CD4-positive, CD25-positive, alpha-beta regulatory T cell (primary cell): Measurements from ENCODE around the gene FAM210B. TPM values are rescaled to one million over a fixed set of nuclear protein-coding genes. Genes with fewer than 3 reads are reported as not detected.

Experiments
- ATAC-seq, 2 donors: fragments of 150-1000 bp; cut with Tn5 transposase; one replicate each; pipeline ENCODE4 v1.10.0; 2021; ENCODE audit warnings: low read depth in 2 of 2, moderate number of reproducible peaks in 2 of 2, moderate library complexity in 1 of 2
- DNase-seq, 3 donors: peaks; one replicate each; pipeline versions ENCODE4 v3.0.0 to v3.0.0-alpha.2; 2012 to 2022; ENCODE audit warnings: mixed read lengths in 1 of 3
- H3K27ac ChIP-seq: one replicate; pipeline ENCODE4 v1.7.0; 2013; ENCODE audit warnings: mild to moderate bottlenecking, low read length; ENCODE audit not compliant: insufficient read depth, poor library complexity, severe bottlenecking
- H3K27me3 ChIP-seq: one replicate; pipeline ENCODE4 v1.7.0; 2013; ENCODE audit warnings: low read length; ENCODE audit not compliant: control insufficient read depth, insufficient read depth
- H3K36me3 ChIP-seq: one replicate; pipeline ENCODE4 v1.7.0; 2013; ENCODE audit warnings: mild to moderate bottlenecking, low read length, moderate library complexity; ENCODE audit not compliant: control insufficient read depth, insufficient read depth
- H3K4me1 ChIP-seq: 2 replicates; pipeline ENCODE4 v1.7.0; 2013; ENCODE audit warnings: mild to moderate bottlenecking, low read length; ENCODE audit not compliant: insufficient read depth, control insufficient read depth, poor library complexity, severe bottlenecking
- H3K4me3 ChIP-seq: one replicate; pipeline ENCODE4 v1.7.0; 2013; ENCODE audit warnings: low read depth, mild to moderate bottlenecking, low read length, moderate library complexity
- H3K9me3 ChIP-seq, 2 experiments: 1 replicate in 1 of 2; 2 replicates in 1 of 2; pipeline ENCODE4 v1.7.0; 2013; ENCODE audit warnings: low read length in 2 of 2, mild to moderate bottlenecking in 1 of 2, moderate library complexity in 1 of 2; ENCODE audit not compliant: control insufficient read depth in 2 of 2
- H3K27ac Mint-ChIP-seq, 3 donors: one replicate each; pipeline ENCODE4 v1.8.0; 2020 to 2022; ENCODE audit warnings: mild to moderate bottlenecking in 3 of 3, mixed read lengths in 3 of 3, moderate library complexity in 2 of 3
- H3K27me3 Mint-ChIP-seq: one replicate; pipeline ENCODE4 v1.8.0; 2022; ENCODE audit warnings: mild to moderate bottlenecking, mixed read lengths
- H3K36me3 Mint-ChIP-seq: one replicate; pipeline ENCODE4 v1.8.0; 2020; ENCODE audit warnings: mixed read lengths
- H3K4me1 Mint-ChIP-seq, 4 donors: one replicate each; pipeline ENCODE4 v1.8.0; 2020 to 2022; ENCODE audit warnings: mixed read lengths in 4 of 4, mild to moderate bottlenecking in 1 of 4
- H3K4me3 Mint-ChIP-seq, 4 donors: one replicate each; pipeline ENCODE4 v1.8.0; 2020 to 2022; ENCODE audit warnings: mild to moderate bottlenecking in 4 of 4, mixed read lengths in 4 of 4, moderate library complexity in 3 of 4
- H3K9me3 Mint-ChIP-seq, 7 donors: one replicate each; pipeline ENCODE4 v1.8.0; 2020 to 2022; ENCODE audit warnings: mixed read lengths in 7 of 7, mild to moderate bottlenecking in 3 of 7, moderate library complexity in 2 of 7
- polyA plus RNA-seq, 4 donors: library from polyadenylated mRNA; unstranded; fragments of 300-500 nt; fragmentation: Illumina TruSeq; gene quantifications; one replicate each; pipeline ENCODE4 v1.2.3, GENCODE V29; 2021
- total RNA-seq: library from RNA; stranded (reverse); gene quantifications from one replicate; pipeline ENCODE4 v1.2.3, GENCODE V29; 2022

Gene FAM210B
- total and polyA plus RNA-seq, 5 donors from 2014 or later = 14.8 to 40.3 (median 35.2) TPM

- Mint-ChIP-seq H3K4me1 (peaks cover 5 to 29% (median 22%) of the 10 kb centered on the region in 4 donors), H3K9me3 (no peaks in the 10 kb centered on the region), H3K27ac (no peak overlapping the region), H3K27me3 (no peaks in the 10 kb centered on the region), H3K36me3 (peaks cover 23% of the 10 kb centered on the region), H3K4me3 (peak overlapping the region in 1 of 4 donors; percentile 54)
- ATAC-seq (no peak), DNase-seq (no peak)
- H3K9me3 ChIP-seq = no peaks in the 10 kb centered on the region
- no peak overlapping the region for H3K4me3 ChIP-seq
- H3K27ac ChIP-seq = no peak overlapping the region
- peaks cover 21% of the 10 kb centered on the region for H3K36me3 ChIP-seq
- no peaks in the 10 kb centered on the region for H3K27me3 ChIP-seq
- peaks cover 9% of the 10 kb centered on the region for H3K4me1 ChIP-seq
These were observed 4.1 kb downstream of the FAM210B start for GRCh38 chr20:56362833-56363413.

GRCh38 chr20:56363491-56363890, 4.7 kb downstream of the FAM210B start:
- Histone ChIP-seq H3K4me3 (no peak overlapping the region), H3K9me3 (no peaks in the 10 kb centered on the region), H3K4me1 (peaks cover 9% of the 10 kb centered on the region), H3K27ac (no peak overlapping the region), H3K36me3 (peaks cover 21% of the 10 kb centered on the region), H3K27me3 (no peaks in the 10 kb centered on the region)
- Mint-ChIP-seq H3K4me3 (no peak overlapping the region), H3K27ac (no peak overlapping the region), H3K27me3 (no peaks in the 10 kb centered on the region), H3K9me3 (no peaks in the 10 kb centered on the region), H3K36me3 (peaks cover 27% of the 10 kb centered on the region), H3K4me1 (peaks cover 5 to 26% (median 19%) of the 10 kb centered on the region in 4 donors)
- DNase-seq (no peak), ATAC-seq (no peak)

GRCh38 chr20:56368351-56369134, 9.8 kb downstream of the FAM210B start:
- H3K36me3 ChIP-seq = peaks cover 23% of the 10 kb centered on the region
- no peaks in the 10 kb centered on the region for H3K9me3 Mint-ChIP-seq
- no peak overlapping the region for H3K4me3 ChIP-seq
- H3K36me3 Mint-ChIP-seq = peaks cover 39% of the 10 kb centered on the region
- ATAC-seq = no peak
- no peaks in the 10 kb centered on the region for H3K27me3 ChIP-seq
- no peaks in the 10 kb centered on the region for H3K9me3 ChIP-seq
- peaks cover 9% of the 10 kb centered on the region for H3K4me1 ChIP-seq
- H3K27me3 Mint-ChIP-seq = no peaks in the 10 kb centered on the region
- H3K27ac ChIP-seq = no peak overlapping the region
- H3K4me3 Mint-ChIP-seq = no peak overlapping the region
- peak overlapping the region in 1 of 3 donors; percentile 31 for H3K27ac Mint-ChIP-seq
- DNase-seq = no peak
- H3K4me1 Mint-ChIP-seq = peaks cover 6 to 12% (median 8%) of the 10 kb centered on the region in 4 donors

GRCh38 chr20:56369179-56369578, 10.4 kb downstream of the FAM210B start:
- ATAC-seq (no peak), DNase-seq (no peak)
- Histone ChIP-seq H3K27ac (no peak overlapping the region), H3K4me1 (peaks cover 13% of the 10 kb centered on the region), H3K9me3 (no peaks in the 10 kb centered on the region), H3K27me3 (no peaks in the 10 kb centered on the region), H3K36me3 (peaks cover 23% of the 10 kb centered on the region), H3K4me3 (no peak overlapping the region)
- Mint-ChIP-seq H3K27ac (peak overlapping the region in 1 of 3 donors; percentile 23), H3K27me3 (no peaks in the 10 kb centered on the region), H3K4me1 (peaks cover 6 to 16% (median 10%) of the 10 kb centered on the region in 4 donors), H3K36me3 (peaks cover 37% of the 10 kb centered on the region), H3K9me3 (no peaks in the 10 kb centered on the region), H3K4me3 (no peak overlapping the region)

GRCh38 chr20:56371977-56372376, 13.2 kb downstream of the FAM210B start:
- Mint-ChIP-seq H3K4me3 (no peak overlapping the region), H3K27ac (no peak overlapping the region), H3K9me3 (no peaks in the 10 kb centered on the region), H3K27me3 (no peaks in the 10 kb centered on the region), H3K36me3 (peaks cover 26% of the 10 kb centered on the region), H3K4me1 (peaks cover 14 to 34% (median 20%) of the 10 kb centered on the region in 4 donors)
- Histone ChIP-seq H3K4me1 (peaks cover 22% of the 10 kb centered on the region), H3K4me3 (no peak overlapping the region), H3K27me3 (no peaks in the 10 kb centered on the region), H3K36me3 (peaks cover 5% of the 10 kb centered on the region), H3K9me3 (no peaks in the 10 kb centered on the region), H3K27ac (no peak overlapping the region)
- ATAC-seq (no peak), DNase-seq (no peak)

GRCh38 chr20:56372850-56373249, 14.1 kb downstream of the FAM210B start:
- ATAC-seq = peak; percentile 34 to 39
- Mint-ChIP-seq H3K4me3 (peak overlapping the region in 1 of 4 donors; percentile 29), H3K4me1 (peaks cover 14 to 39% (median 20%) of the 10 kb centered on the region in 4 donors), H3K27me3 (no peaks in the 10 kb centered on the region), H3K27ac (peak overlapping the region; percentile 22 to 68 (median 39)), H3K9me3 (no peaks in the 10 kb centered on the region), H3K36me3 (peaks cover 21% of the 10 kb centered on the region)
- H3K9me3 ChIP-seq = no peaks in the 10 kb centered on the region
- H3K36me3 ChIP-seq = peaks cover 2% of the 10 kb centered on the region
- no peaks in the 10 kb centered on the region for H3K27me3 ChIP-seq
- peak overlapping the region; percentile 7 for H3K4me3 ChIP-seq
- peaks cover 22% of the 10 kb centered on the region for H3K4me1 ChIP-seq
- H3K27ac ChIP-seq = peak overlapping the region; percentile 39
- peak in 1 of 3 donors; percentile 12 for DNase-seq

GRCh38 chr20:56373942-56374341, 15.2 kb downstream of the FAM210B start:
- H3K4me1 Mint-ChIP-seq = peaks cover 14 to 39% (median 23%) of the 10 kb centered on the region in 4 donors
- H3K9me3 ChIP-seq = no peaks in the 10 kb centered on the region
- H3K4me1 ChIP-seq = peaks cover 22% of the 10 kb centered on the region
- peaks cover 16% of the 10 kb centered on the region for H3K36me3 Mint-ChIP-seq
- H3K27me3 Mint-ChIP-seq = no peaks in the 10 kb centered on the region
- no peaks in the 10 kb centered on the region for H3K9me3 Mint-ChIP-seq
- ATAC-seq (peak; percentile 74 to 83), DNase-seq (peak in 2 of 3 donors; percentile 30 to 51)
- H3K27ac Mint-ChIP-seq = peak overlapping the region; percentile 20 to 45 (median 22)
- peaks cover 2% of the 10 kb centered on the region for H3K36me3 ChIP-seq
- H3K27me3 ChIP-seq = no peaks in the 10 kb centered on the region
- H3K4me3 ChIP-seq = peak overlapping the region; percentile 66
- H3K4me3 Mint-ChIP-seq = peak overlapping the region in 2 of 4 donors; percentile 44 to 54
- peak overlapping the region; percentile 29 for H3K27ac ChIP-seq
